IMR-90 (cell line): ENCODE measurements around the gene ENTPD7. TPM values are rescaled to one million over a fixed set of nuclear protein-coding genes. Genes with fewer than 3 reads are reported as not detected.

Experiments
- ATAC-seq: fragments of 200-7000 bp; cut with Tn5 transposase; 2 replicates; pipeline ENCODE4 v1.9.1; 2020; ENCODE audit warnings: low read depth, mild to moderate bottlenecking, moderate library complexity
- BruUV-seq: library from RNA; stranded (reverse); fragments of 400-500 nt; replicated peaks from 2 replicates; lab custom pipeline; 2021; lab: Mats Ljungman, UMichigan
- CTCF ChIA-PET: fragments of 300-600 bp; formaldehyde crosslinking; extraction: SDS; loops from one replicate; lab custom pipeline; 2021; ENCODE audit warnings: antibody characterized with exemption; lab: Yijun Ruan, JAX
- POLR2A ChIA-PET: fragments of 300-600 bp; sonication (Branson Sonifier 250); formaldehyde crosslinking; loops from one replicate; lab custom pipeline; 2022; ENCODE audit warnings: antibody characterized with exemption; ENCODE audit not compliant: unreplicated experiment; lab: Charles Lee
- DNase-seq: peaks from one replicate; pipeline ENCODE4 v3.0.0; 2013
- H2AFZ ChIP-seq: replicated peaks from 2 replicates; pipeline ENCODE3; 2013; ENCODE audit warnings: low read length, mild to moderate bottlenecking; ENCODE audit not compliant: poor library complexity
- H2AK5ac ChIP-seq: 2 replicates; pipeline ENCODE4 v1.6.1; 2013; ENCODE audit warnings: low read depth, low read length, inconsistent platforms
- H2AK9ac ChIP-seq: replicated peaks from 2 replicates; pipeline ENCODE3; 2013; ENCODE audit warnings: mild to moderate bottlenecking, low read depth, low read length, moderate library complexity; ENCODE audit not compliant: poor library complexity
- H2BK120ac ChIP-seq: 2 replicates; pipeline ENCODE4 v1.6.1; 2013; ENCODE audit warnings: low read depth, low read length, inconsistent platforms
- H2BK15ac ChIP-seq: 3 replicates; pipeline ENCODE4 v1.6.1; 2013; ENCODE audit warnings: low read depth, low read length, inconsistent platforms
- H2BK20ac ChIP-seq: 2 replicates; pipeline ENCODE4 v1.6.1; 2013; ENCODE audit warnings: low read depth, mild to moderate bottlenecking, inconsistent platforms, low read length, moderate library complexity
- H2BK5ac ChIP-seq: 2 replicates; pipeline ENCODE4 v1.6.1; 2013; ENCODE audit warnings: mild to moderate bottlenecking, low read depth, low read length, inconsistent platforms; ENCODE audit not compliant: poor library complexity, severe bottlenecking
- H3K14ac ChIP-seq: replicated peaks from 2 replicates; pipeline ENCODE4 v1.6.1; 2013; ENCODE audit warnings: low read depth, low read length, inconsistent platforms
- H3K18ac ChIP-seq: 2 replicates; pipeline ENCODE4 v1.6.1; 2013; ENCODE audit warnings: low read depth, low read length, control low read depth
- H3K23ac ChIP-seq: 2 replicates; pipeline ENCODE4 v1.6.1; 2013; ENCODE audit warnings: low read depth, low read length, inconsistent platforms
- H3K27ac ChIP-seq: 2 replicates; pipeline ENCODE4 v1.5.1; 2013; ENCODE audit warnings: mild to moderate bottlenecking, control low read depth, low read length; ENCODE audit not compliant: insufficient read depth
- H3K27me3 ChIP-seq: 2 replicates; pipeline ENCODE4 v1.6.1; 2013; ENCODE audit warnings: low read length; ENCODE audit not compliant: control insufficient read depth, insufficient read depth
- H3K36me3 ChIP-seq: 2 replicates; pipeline ENCODE4 v1.6.1; 2013; ENCODE audit warnings: low read length, mixed read lengths; ENCODE audit not compliant: control insufficient read depth, insufficient read depth
- H3K4ac ChIP-seq: 2 replicates; pipeline ENCODE4 v1.6.1; 2013; ENCODE audit warnings: low read depth, low read length, inconsistent platforms
- H3K4me1 ChIP-seq: 2 replicates; pipeline ENCODE4 v1.6.1; 2013; ENCODE audit warnings: low read length, mixed read lengths; ENCODE audit not compliant: control insufficient read depth, insufficient read depth
- H3K4me2 ChIP-seq: 2 replicates; pipeline ENCODE4 v1.6.1; 2013; ENCODE audit warnings: low read depth, mild to moderate bottlenecking, control low read depth, low read length, moderate library complexity
- H3K4me3 ChIP-seq: 2 replicates; pipeline ENCODE4 v1.5.1; 2013; ENCODE audit warnings: low read depth, mild to moderate bottlenecking, control low read depth, low read length, moderate library complexity; ENCODE audit not compliant: insufficient read depth
- H3K56ac ChIP-seq: 2 replicates; pipeline ENCODE4 v1.6.1; 2013; ENCODE audit warnings: low read length, inconsistent platforms; ENCODE audit not compliant: insufficient read depth; ENCODE audit errors: extremely low read depth
- H3K79me1 ChIP-seq, 2 experiments: 2 replicates each; pipeline ENCODE4 v1.6.1; 2013; ENCODE audit warnings: low read length in 2 of 2, inconsistent platforms in 1 of 2, low read depth in 1 of 2
- H3K9ac ChIP-seq: 2 replicates; pipeline ENCODE4 v1.6.1; 2013; ENCODE audit warnings: low read depth, low read length, control low read depth
- H3K9me1 ChIP-seq: 2 replicates; pipeline ENCODE4 v1.6.1; 2013; ENCODE audit warnings: low read length, inconsistent platforms; ENCODE audit not compliant: insufficient read depth
- H3K9me3 ChIP-seq: 2 replicates; pipeline ENCODE4 v1.6.1; 2013; ENCODE audit warnings: low read length; ENCODE audit not compliant: control insufficient read depth, insufficient read depth
- H4K20me1 ChIP-seq: 2 replicates; pipeline ENCODE4 v1.6.1; 2013; ENCODE audit warnings: low read length, inconsistent platforms; ENCODE audit not compliant: insufficient read depth
- H4K5ac ChIP-seq: 2 replicates; pipeline ENCODE4 v1.6.1; 2013; ENCODE audit warnings: mild to moderate bottlenecking, low read depth, low read length, control low read depth
- H4K8ac ChIP-seq, 2 experiments: 2 replicates each; pipeline ENCODE4 v1.6.1; 2013; ENCODE audit warnings: low read depth in 2 of 2, low read length in 2 of 2, control low read depth in 1 of 2, inconsistent platforms in 1 of 2
- H4K91ac ChIP-seq: 2 replicates; pipeline ENCODE4 v1.6.1; 2013; ENCODE audit warnings: low read depth, low read length, inconsistent platforms; ENCODE audit not compliant: insufficient read depth
- CEBPB ChIP-seq: IDR thresholded peaks from 2 replicates; pipeline ENCODE4 v1.6.1; 2012; ENCODE audit warnings: low read depth, low read length, improper control_type of control experiment
- WGBS, 2 experiments: methylation state at CpG; one replicate each; pipeline versions ENCODE4 v1.1.5 to v1.1.7; 2013; ENCODE audit warnings: missing lambda C conversion rate in 2 of 2; ENCODE audit not compliant: insufficient read length in 1 of 2; ENCODE audit errors: extremely low coverage in 2 of 2; 5-methylcytosine and 5-hydroxymethylcytosine counted together
- dilution Hi-C: fragments of 300-500 bp; cut with HindIII; formaldehyde crosslinking; loops from one replicate; pipeline ENCODE4 v1.14.3; 2018; ENCODE audit warnings: low sequenced_read_pairs; ENCODE audit not compliant: unreplicated experiment
- in situ Hi-C: fragments of 300-500 bp; cut with MboI; formaldehyde crosslinking; loops from 3 replicates; pipeline ENCODE4 v1.14.3; 2019; ENCODE audit warnings: low sequenced_read_pairs, inconsistent platforms, mixed read lengths
- intact Hi-C: fragments of 100-400 bp; cut with micrococcal nuclease; formaldehyde crosslinking; loops from 2 replicates; pipeline ENCODE4 v1.10.0; 2022
- polyA plus RNA-seq, 3 experiments: library from polyadenylated mRNA; depleted of rRNA; stranded (reverse); fragments of >200 nt; gene quantifications; 2 replicates each; pipeline ENCODE4 v1.2.3, GENCODE V29; 2012; ENCODE audit warnings: low replicate concordance in 1 of 3
- total RNA-seq: library from RNA; depleted of rRNA; stranded (reverse); fragments of >200 nt; gene quantifications from 2 replicates; pipeline ENCODE4 v1.2.3, GENCODE V29; 2012
- TF ChIP-seq, protein P1 (sequence below): fragments of 150-350 bp; IDR thresholded peaks from 2 replicates; pipeline ENCODE4 v1.6.1; 2017; ENCODE audit warnings: mild to moderate bottlenecking, antibody characterized with exemption, low read length, low read depth

ENTPD7 gene
- total and polyA plus RNA-seq, 2 of the 4 experiments (the other 2 are of a cell fraction), result 8.0 to 23.3 TPM

DNA sequence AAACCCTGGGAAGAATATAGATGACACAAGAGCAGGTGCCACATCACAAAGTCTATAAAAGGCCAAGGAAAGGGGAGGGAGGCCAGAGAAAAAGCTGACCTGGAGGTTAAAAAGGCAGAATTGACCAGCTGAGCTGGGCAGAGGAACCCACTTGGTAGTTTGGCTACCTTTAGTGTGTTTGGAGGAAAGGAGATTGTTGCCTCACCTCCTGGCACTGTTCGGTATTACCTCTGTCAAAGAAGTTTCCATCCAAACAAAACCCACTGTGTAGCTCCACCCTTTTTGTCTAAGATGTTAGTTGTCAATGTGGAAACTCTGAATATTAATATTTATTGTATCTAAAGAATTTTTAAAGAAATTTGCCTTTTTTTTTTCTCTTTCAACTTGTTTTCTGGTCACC is 23.4 kb downstream of the ENTPD7 start:
- no peaks in the 10 kb centered on the region for H4K20me1 ChIP-seq
- no peak overlapping the region for H3K9ac ChIP-seq
- no peaks in the 10 kb centered on the region for H3K9me3 ChIP-seq
- H2BK15ac ChIP-seq, result no peak overlapping the region
- H2AFZ ChIP-seq, result no peak overlapping the region
- H3K18ac ChIP-seq, result no peak overlapping the region
- no peak overlapping the region for H2AK9ac ChIP-seq
- H4K8ac ChIP-seq, result no peak overlapping the region
- in situ Hi-C loops (no loop called here), dilution Hi-C loops (no loop called here), intact Hi-C loops (no loop called here)
- no peak for ATAC-seq
- H3K36me3 ChIP-seq, result peaks cover 28% of the 10 kb centered on the region
- no CpG with 5 or more reads among the region's 1 CpG for WGBS, 2 experiments
- CTCF ChIA-PET, result interaction anchor here (0.6 kb wide), 1 partner anchor 282 kb away, joined by 3 read pairs; no protein-coding TSS in a partner anchor
- no peak overlapping the region for H3K4me2 ChIP-seq
- POLR2A ChIA-PET, result no interaction called here
- H3K27ac ChIP-seq, result no peak overlapping the region
- no peak overlapping the region for H3K14ac ChIP-seq
- H3K56ac ChIP-seq, result no peak overlapping the region
- BruUV-seq, result no TSS peak
- no peak overlapping the region for H2BK5ac ChIP-seq
- peaks cover 7% of the 10 kb centered on the region for H3K4me1 ChIP-seq
- H3K79me1 ChIP-seq, result peaks cover 15% of the 10 kb centered on the region in 2 experiments
- no peaks in the 10 kb centered on the region for H3K27me3 ChIP-seq
- DNase-seq, result no peak
- no peak overlapping the region for H2BK20ac ChIP-seq
- no peak overlapping the region; the same call in 1 of the 2 replicates for H4K5ac ChIP-seq
- peaks cover 5% of the 10 kb centered on the region for H3K9me1 ChIP-seq
- H2AK5ac ChIP-seq, result no peak overlapping the region
- no peak for TF ChIP-seq CEBPB
- TF ChIP-seq, protein P1, sequence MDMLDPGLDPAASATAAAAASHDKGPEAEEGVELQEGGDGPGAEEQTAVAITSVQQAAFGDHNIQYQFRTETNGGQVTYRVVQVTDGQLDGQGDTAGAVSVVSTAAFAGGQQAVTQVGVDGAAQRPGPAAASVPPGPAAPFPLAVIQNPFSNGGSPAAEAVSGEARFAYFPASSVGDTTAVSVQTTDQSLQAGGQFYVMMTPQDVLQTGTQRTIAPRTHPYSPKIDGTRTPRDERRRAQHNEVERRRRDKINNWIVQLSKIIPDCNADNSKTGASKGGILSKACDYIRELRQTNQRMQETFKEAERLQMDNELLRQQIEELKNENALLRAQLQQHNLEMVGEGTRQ, result no peak
- no peak overlapping the region for H3K23ac ChIP-seq
- H2BK120ac ChIP-seq, result no peak overlapping the region
- no peak overlapping the region for H3K4ac ChIP-seq
- H3K4me3 ChIP-seq, result no peak overlapping the region
- no peak overlapping the region for H4K91ac ChIP-seq
